H1 (cell line): ENCODE results near the gene DUSP9. TPM values are rescaled to one million over a fixed set of nuclear protein-coding genes. Genes with fewer than 3 reads are reported as not detected.

Source experiments
- CTCF ChIA-PET: fragments of 300-600 bp; sonication (Branson Sonifier 250); formaldehyde crosslinking; loops from one replicate; lab custom pipeline; 2021; ENCODE audit not compliant: partially characterized antibody; lab: Charles Lee
- POLR2A ChIA-PET: fragments of 300-600 bp; sonication (Branson Sonifier 250); formaldehyde crosslinking; loops from one replicate; lab custom pipeline; 2021; ENCODE audit warnings: inconsistent platforms; ENCODE audit not compliant: partially characterized antibody; lab: Charles Lee
- DNase-seq, 2 experiments: peaks; one replicate each; pipeline versions ENCODE4 v3.0.0 to v3.0.0-alpha.2; 2010 to 2022; ENCODE audit warnings: low spot score in 2 of 2, low read depth in 1 of 2, mixed read lengths in 1 of 2
- FAIRE-seq: peaks from 2 replicates; lab custom pipeline; 2011; peaks lifted over from hg19 to GRCh38; lab: Jason Lieb, UNC
- H2AFZ ChIP-seq: 2 replicates; pipeline ENCODE4 v1.8.1; 2012; ENCODE audit warnings: low read length, inconsistent platforms
- H2AK5ac ChIP-seq: 2 replicates; pipeline ENCODE4 v1.6.1; 2013; ENCODE audit warnings: low read depth, low read length
- H2BK120ac ChIP-seq: replicated peaks from 2 replicates; pipeline ENCODE3; 2013; ENCODE audit warnings: low read depth, low read length, inconsistent platforms
- H2BK12ac ChIP-seq: 2 replicates; pipeline ENCODE4 v1.6.1; 2013; ENCODE audit warnings: low read depth, low read length
- H2BK15ac ChIP-seq: 2 replicates; pipeline ENCODE4 v1.6.1; 2013; ENCODE audit warnings: low read length
- H2BK20ac ChIP-seq: 2 replicates; pipeline ENCODE4 v1.6.1; 2013; ENCODE audit warnings: low read length
- H2BK5ac ChIP-seq: 2 replicates; pipeline ENCODE4 v1.6.1; 2013; ENCODE audit warnings: low read depth, low read length
- H3K14ac ChIP-seq: 2 replicates; pipeline ENCODE4 v1.6.1; 2013; ENCODE audit warnings: inconsistent platforms; ENCODE audit not compliant: insufficient read length
- H3K18ac ChIP-seq: 2 replicates; pipeline ENCODE4 v1.6.1; 2013; ENCODE audit warnings: low read length; ENCODE audit errors: extremely low read depth
- H3K23ac ChIP-seq: 2 replicates; pipeline ENCODE4 v1.6.1; 2013; ENCODE audit warnings: inconsistent platforms; ENCODE audit not compliant: insufficient read length
- H3K23me2 ChIP-seq: 2 replicates; pipeline ENCODE4 v1.6.1; 2013; ENCODE audit warnings: low read depth, low read length
- H3K27ac ChIP-seq: 2 replicates; pipeline ENCODE4 v1.6.1; 2011; ENCODE audit warnings: low read depth, low read length, inconsistent platforms
- H3K27me3 ChIP-seq, 4 experiments: replicated peaks in 1 of 4; 1 replicate in 1 of 4; 2 replicates in 3 of 4; pipeline versions ENCODE4 v1.6.1 to v1.8.1; 2011 to 2013; ENCODE audit warnings: low read length in 3 of 4, mild to moderate bottlenecking in 3 of 4, inconsistent platforms in 2 of 4, mixed read lengths in 2 of 4, moderate library complexity in 1 of 4; ENCODE audit not compliant: control insufficient read depth in 3 of 4, insufficient read depth in 3 of 4; ENCODE audit errors: extremely low read depth in 1 of 4
- H3K36me3 ChIP-seq, 4 experiments: 2 replicates each; pipeline versions ENCODE4 v1.6.1 to v1.8.1; 2011 to 2013; ENCODE audit warnings: mild to moderate bottlenecking in 4 of 4, low read length in 3 of 4, moderate library complexity in 2 of 4, control low read depth in 1 of 4, inconsistent platforms in 1 of 4; ENCODE audit not compliant: insufficient read depth in 4 of 4, control insufficient read depth in 2 of 4
- H3K4ac ChIP-seq: replicated peaks from 2 replicates; pipeline ENCODE3; 2013; ENCODE audit warnings: low read length, low read depth, mixed read lengths, inconsistent platforms; ENCODE audit not compliant: insufficient read length
- H3K4me1 ChIP-seq, 4 experiments: replicated peaks in 1 of 4; 1 replicate in 1 of 4; 2 replicates in 3 of 4; pipeline versions ENCODE4 v1.6.1 to v1.8.1; 2011 to 2013; ENCODE audit warnings: low read length in 3 of 4, inconsistent platforms in 2 of 4, mixed read lengths in 1 of 4; ENCODE audit not compliant: insufficient read depth in 4 of 4, control insufficient read depth in 3 of 4
- H3K4me2 ChIP-seq, 2 experiments: 2 replicates each; pipeline versions ENCODE4 v1.6.1 to v1.8.1; 2011 to 2013; ENCODE audit warnings: low read depth in 2 of 2, low read length in 2 of 2, control low read depth in 1 of 2, inconsistent platforms in 1 of 2, mild to moderate bottlenecking in 1 of 2; ENCODE audit not compliant: insufficient read depth in 1 of 2
- H3K4me3 ChIP-seq, 4 experiments: fragments of 200-600, 300-600 bp in 1 of 4; sonication (generic), shearing (Covaris generic), sonication (Bioruptor Twin) in 1 of 4; 2 replicates each; pipeline versions ENCODE4 v1.5.1 to v1.8.1; 2011 to 2016; ENCODE audit warnings: low read length in 4 of 4, low read depth in 3 of 4, control low read depth in 2 of 4, inconsistent platforms in 2 of 4, mild to moderate bottlenecking in 2 of 4, mixed read lengths in 1 of 4, moderate library complexity in 1 of 4; ENCODE audit not compliant: insufficient read depth in 2 of 4; ENCODE audit errors: extremely low read depth in 1 of 4
- H3K56ac ChIP-seq: replicated peaks from 2 replicates; pipeline ENCODE3; 2013; ENCODE audit warnings: low read depth, mild to moderate bottlenecking, mixed read lengths, low read length, inconsistent platforms; ENCODE audit not compliant: insufficient read length
- H3K79me1 ChIP-seq: 2 replicates; pipeline ENCODE4 v1.6.1; 2013; ENCODE audit warnings: low read depth, low read length, control low read depth
- H3K79me2 ChIP-seq, 2 experiments: 2 replicates each; pipeline versions ENCODE4 v1.6.1 to v1.8.1; 2012 to 2013; ENCODE audit warnings: low read length in 2 of 2, mild to moderate bottlenecking in 2 of 2, inconsistent platforms in 1 of 2; ENCODE audit not compliant: insufficient read depth in 2 of 2, control insufficient read depth in 1 of 2
- H3K9ac ChIP-seq, 4 experiments: replicated peaks in 1 of 4; 1 replicate in 1 of 4; 2 replicates in 3 of 4; pipeline versions ENCODE4 v1.6.1 to v1.8.1; 2011 to 2013; ENCODE audit warnings: low read depth in 3 of 4, low read length in 3 of 4, control low read depth in 2 of 4, mild to moderate bottlenecking in 2 of 4, moderate library complexity in 2 of 4, inconsistent platforms in 1 of 4; ENCODE audit errors: extremely low read depth in 1 of 4
- H3K9me3 ChIP-seq, 2 experiments: 2 replicates each; pipeline versions ENCODE4 v1.6.1 to v1.8.1; 2012 to 2013; ENCODE audit warnings: mild to moderate bottlenecking in 2 of 2, moderate library complexity in 2 of 2, control low read depth in 1 of 2, inconsistent platforms in 1 of 2, low read depth in 1 of 2, low read length in 1 of 2, mixed read lengths in 1 of 2; ENCODE audit not compliant: insufficient read depth in 2 of 2
- H4K20me1 ChIP-seq, 2 experiments: replicated peaks in 1 of 2; 2 replicates each; pipeline versions ENCODE3 to v1.8.1; 2011 to 2013; ENCODE audit warnings: inconsistent platforms in 2 of 2, low read length in 2 of 2, mild to moderate bottlenecking in 1 of 2; ENCODE audit not compliant: insufficient read depth in 2 of 2, control insufficient read depth in 1 of 2
- H4K5ac ChIP-seq: 2 replicates; pipeline ENCODE4 v1.6.1; 2013; ENCODE audit warnings: low read length, low read depth, mixed read lengths, inconsistent platforms; ENCODE audit not compliant: insufficient read length
- H4K8ac ChIP-seq: 2 replicates; pipeline ENCODE4 v1.8.0; 2013; ENCODE audit warnings: mild to moderate bottlenecking, moderate library complexity, low read length, inconsistent platforms; ENCODE audit not compliant: insufficient read depth; ENCODE audit errors: extremely low read depth
- H4K91ac ChIP-seq: replicated peaks from 2 replicates; pipeline ENCODE3; 2013; ENCODE audit warnings: low read length, mixed read lengths, inconsistent platforms; ENCODE audit not compliant: insufficient read length
- CTCF ChIP-seq, 3 experiments: IDR thresholded peaks; 1 replicate in 2 of 3; 2 replicates in 1 of 3; pipeline versions ENCODE4 v1.5.1 to v1.6.1; 2011; ENCODE audit warnings: low read length in 3 of 3, mild to moderate bottlenecking in 3 of 3, inconsistent platforms in 2 of 3, low read depth in 1 of 3, moderate library complexity in 1 of 3; ENCODE audit not compliant: insufficient read depth in 1 of 3; ENCODE audit errors: control extremely low read depth in 1 of 3
- KDM1A ChIP-seq: fragments of 200-600, 300-600 bp; sonication (generic); IDR thresholded peaks from 2 replicates; pipeline ENCODE4 v1.7.1; 2016; ENCODE audit warnings: mild to moderate bottlenecking, low read length, borderline replicate concordance
- KDM4A ChIP-seq: IDR thresholded peaks from one replicate; pipeline ENCODE4 v1.7.1; 2012; ENCODE audit warnings: low read depth, mild to moderate bottlenecking, moderate library complexity, low read length, inconsistent platforms; ENCODE audit not compliant: severe bottlenecking
- RXRA ChIP-seq: IDR thresholded peaks from 2 replicates; pipeline ENCODE4 v1.6.1; 2011; ENCODE audit warnings: low read depth, mild to moderate bottlenecking, low read length, moderate library complexity; ENCODE audit not compliant: insufficient read depth
- WGBS, 2 experiments: shearing (Covaris generic) in 1 of 2; methylation state at CpG; one replicate each; pipeline versions ENCODE4 v1.1.6 to v1.1.7; 2013 to 2015; ENCODE audit warnings: low lambda C conversion rate in 2 of 2, mixed read lengths in 2 of 2, inconsistent platforms in 1 of 2, low coverage in 1 of 2, missing lambda C conversion rate in 1 of 2; ENCODE audit not compliant: insufficient replicate concordance in 2 of 2, insufficient coverage in 1 of 2, insufficient read length in 1 of 2; ENCODE audit errors: extremely low coverage in 1 of 2, missing lambda C conversion rate in 1 of 2; 5-methylcytosine and 5-hydroxymethylcytosine counted together
- polyA plus RNA-seq, 7 experiments: library from polyadenylated mRNA; depleted of rRNA in 3 of 7; stranded (reverse) in 5 of 7; unstranded in 2 of 7; fragments of >200 nt in 5 of 7; fragments of 200-250 nt in 2 of 7; gene quantifications; 1 replicate in 5 of 7; 2 replicates in 1 of 7; 4 replicates in 1 of 7; pipeline versions ENCODE4 v1.2.1 to v1.2.3, GENCODE V29; 2011 to 2013; ENCODE audit warnings: missing spikeins in 2 of 7, mixed read lengths in 2 of 7
- total RNA-seq: library from RNA; stranded (reverse); fragmentation: NEBNext Ultra II Directional; extraction: Animal tissue kit (Norgen Biotek cat#: 25700); gene quantifications from 2 replicates; pipeline ENCODE4 v1.2.1, GENCODE V29; 2021

DUSP9 gene
- total and polyA plus RNA-seq, 2 of the 8 experiments (the other 6 are each of a cell fraction or from before 2014, with no cell fraction given) = 0.80 to 1.1 TPM

GRCh38 chrX:153614818-153615217, 32.2 kb upstream of the DUSP9 start:
- FAIRE-seq = no peak
- Histone ChIP-seq H4K91ac (no peak overlapping the region), H4K20me1 (no peaks in the 10 kb centered on the region), H2BK15ac (no peak overlapping the region), H2AK5ac (no peak overlapping the region), H2BK5ac (no peak overlapping the region), H3K79me2 (no peaks in the 10 kb centered on the region), H3K4me2 (no peak overlapping the region), H3K23me2 (no peaks in the 10 kb centered on the region), H3K9me3 (no peaks in the 10 kb centered on the region), H3K27me3 (peaks cover 0 to 6% (median 3%) of the 10 kb centered on the region in 4 experiments; a peak in 5 of 7 replicates), H2BK20ac (no peak overlapping the region), H3K4me1 (no peaks in the 10 kb centered on the region), H3K4me3 (no peak overlapping the region), H3K27ac (no peak overlapping the region), H3K23ac (no peak overlapping the region), H2BK12ac (no peak overlapping the region), H4K5ac (no peak overlapping the region), H3K14ac (no peak overlapping the region), H3K36me3 (no peaks in the 10 kb centered on the region), H2AFZ (no peak overlapping the region), H3K9ac (no peak overlapping the region), H2BK120ac (no peak overlapping the region), H3K56ac (no peak overlapping the region), H3K18ac (no peak overlapping the region), H3K79me1 (no peaks in the 10 kb centered on the region), H4K8ac (no peak overlapping the region), H3K4ac (no peak overlapping the region)
- DNase-seq = no peak
- ChIA-PET POLR2A (no interaction called here), CTCF (interaction anchor here (1.4 to 8.9 kb wide), 4 partner anchors 11 to 75 kb away, joined by 3 to 130 read pairs (median 4); partner anchors contain the start of gene DUSP9)
- WGBS, 2 experiments = 76% methylated on average over 6 of the region's 6 CpGs; no CpG with 5 or more reads in 1 of the 2 experiments
- no peak for TF ChIP-seq RXRA
- TF ChIP-seq CTCF (IDR thresholded peaks at IDR 0.05; ENCODE audit: control extremely low read depth in 1 of 3, insufficient read depth in 1 of 3, low read depth in 1 of 3, low read length in 3 of 3) = no peak
- TF ChIP-seq KDM1A = no peak
- TF ChIP-seq KDM4A = no peak
